Fibroblast of lung (primary cell): ENCODE measurements around the gene GIGYF1. TPM values are rescaled to one million over a fixed set of nuclear protein-coding genes. Genes with fewer than 3 reads are reported as not detected.

ENCODE experiments used
- DNase-seq, 2 donors: peaks; one replicate each; pipeline versions ENCODE4 v3.0.0 to v3.0.0-alpha.2; 2010; ENCODE audit warnings: low read depth in 2 of 2
- H2AFZ ChIP-seq: 2 replicates; pipeline ENCODE4 v1.5.1; 2012; ENCODE audit warnings: low read length, control low read depth, inconsistent platforms
- H3K27ac ChIP-seq: 2 replicates; pipeline ENCODE4 v1.5.1; 2011; ENCODE audit warnings: low read length, control low read depth; ENCODE audit not compliant: insufficient read depth
- H3K27me3 ChIP-seq: 2 replicates; pipeline ENCODE4 v1.5.1; 2011; ENCODE audit warnings: mild to moderate bottlenecking, low read length; ENCODE audit not compliant: control insufficient read depth, insufficient read depth
- H3K36me3 ChIP-seq: 2 replicates; pipeline ENCODE4 v1.5.1; 2011; ENCODE audit warnings: low read length; ENCODE audit not compliant: control insufficient read depth, insufficient read depth
- H3K4me1 ChIP-seq: 2 replicates; pipeline ENCODE4 v1.5.1; 2011; ENCODE audit warnings: low read length; ENCODE audit not compliant: control insufficient read depth, insufficient read depth; ENCODE audit errors: extremely low read depth
- H3K4me2 ChIP-seq: 2 replicates; pipeline ENCODE4 v1.5.1; 2011; ENCODE audit warnings: low read length, control low read depth; ENCODE audit not compliant: insufficient read depth; ENCODE audit errors: extremely low read depth
- H3K4me3 ChIP-seq, 4 experiments: fragments of 200-600 bp in 1 of 4; sonication (generic) in 1 of 4; replicated peaks in 1 of 4; 2 replicates each; pipeline ENCODE4 v1.5.1; 2011 to 2016; ENCODE audit warnings: low read length in 4 of 4, low read depth in 3 of 4, mild to moderate bottlenecking in 3 of 4, control low read depth in 2 of 4, inconsistent platforms in 1 of 4, mixed read lengths in 1 of 4; ENCODE audit not compliant: insufficient read depth in 1 of 4; ENCODE audit errors: control extremely low read depth in 1 of 4
- H3K79me2 ChIP-seq: 2 replicates; pipeline ENCODE4 v1.5.1; 2012; ENCODE audit warnings: mild to moderate bottlenecking, low read length, inconsistent platforms; ENCODE audit not compliant: control insufficient read depth, insufficient read depth
- H3K9ac ChIP-seq: 2 replicates; pipeline ENCODE4 v1.5.1; 2011; ENCODE audit warnings: mild to moderate bottlenecking, low read length, control low read depth; ENCODE audit not compliant: insufficient read depth
- H3K9me3 ChIP-seq: 2 replicates; pipeline ENCODE4 v1.5.1; 2012; ENCODE audit warnings: low read depth, low read length; ENCODE audit not compliant: control insufficient read depth, insufficient read depth
- H4K20me1 ChIP-seq: 2 replicates; pipeline ENCODE4 v1.5.1; 2011; ENCODE audit warnings: low read length; ENCODE audit not compliant: control insufficient read depth, insufficient read depth; ENCODE audit errors: extremely low read depth
- EZH2 ChIP-seq: IDR thresholded peaks from 2 replicates; pipeline ENCODE4 v1.5.1; 2012; ENCODE audit warnings: low read length, control low read depth, mild to moderate bottlenecking; ENCODE audit errors: missing control alignments
- polyA plus RNA-seq, 2 donors: library from polyadenylated mRNA; depleted of rRNA in 1 of 2; stranded (reverse) in 1 of 2; unstranded in 1 of 2; fragments of >200 nt; gene quantifications; 2 replicates each; pipeline ENCODE4 v1.2.1, GENCODE V29; 2011 to 2012; ENCODE audit warnings: missing spikeins in 1 of 2
- total RNA-seq: library from RNA; depleted of rRNA; stranded (reverse); fragments of >200 nt; gene quantifications from 2 replicates; pipeline ENCODE4 v1.2.1, GENCODE V29; 2014
- TF ChIP-seq, protein P1 (sequence below), 2 donors: IDR thresholded peaks in 1 of 2; conservative IDR thresholded peaks in 1 of 2; 1 replicate in 1 of 2; 2 replicates in 1 of 2; pipeline ENCODE4 v1.5.1; 2011 to 2012; ENCODE audit warnings: low read length in 2 of 2, control low read depth in 1 of 2, inconsistent platforms in 1 of 2, low read depth in 1 of 2, mild to moderate bottlenecking in 1 of 2

The GIGYF1 gene
- total and polyA plus RNA-seq, 2 donors (not counting 1 experiment from before 2014, with no cell fraction given) = 3.8 to 15.9 TPM

DNA sequence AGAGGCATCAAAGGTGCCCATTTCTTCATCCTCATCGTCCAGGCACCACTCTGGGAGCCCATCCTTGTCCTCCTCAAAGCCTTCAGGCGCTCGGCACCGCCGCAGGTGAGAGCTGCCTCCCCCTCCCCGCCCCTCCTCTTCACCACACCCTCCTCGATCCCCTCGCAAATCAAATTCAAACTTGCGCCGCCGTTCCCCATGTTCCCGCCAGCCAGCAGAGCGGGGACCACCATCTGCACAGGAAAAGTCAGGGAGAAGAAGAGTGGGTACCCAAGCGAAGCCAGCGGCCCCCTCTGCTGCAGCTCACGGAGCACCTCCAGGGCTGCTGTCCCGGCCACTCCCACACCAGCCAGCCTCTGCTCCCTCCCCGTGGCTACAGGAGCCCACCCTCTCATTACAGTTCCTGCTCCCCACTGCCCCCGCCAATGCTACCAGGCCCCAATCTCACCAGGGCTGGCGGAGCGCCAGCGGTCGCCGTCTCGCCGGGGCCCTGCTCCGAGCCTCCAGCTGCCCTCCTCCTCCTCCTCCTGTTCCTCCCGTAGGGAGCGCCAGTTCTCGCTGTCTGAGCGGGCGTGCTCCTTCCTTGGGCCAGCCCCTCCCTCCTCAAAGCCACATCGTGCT, 7.7 kb downstream of the GIGYF1 start:
- no peaks in the 10 kb centered on the region for H3K9me3 ChIP-seq
- no peak overlapping the region for H3K9ac ChIP-seq
- H3K4me1 ChIP-seq = peaks cover 8% of the 10 kb centered on the region
- H3K4me2 ChIP-seq = no peak overlapping the region
- TF ChIP-seq, protein P1, sequence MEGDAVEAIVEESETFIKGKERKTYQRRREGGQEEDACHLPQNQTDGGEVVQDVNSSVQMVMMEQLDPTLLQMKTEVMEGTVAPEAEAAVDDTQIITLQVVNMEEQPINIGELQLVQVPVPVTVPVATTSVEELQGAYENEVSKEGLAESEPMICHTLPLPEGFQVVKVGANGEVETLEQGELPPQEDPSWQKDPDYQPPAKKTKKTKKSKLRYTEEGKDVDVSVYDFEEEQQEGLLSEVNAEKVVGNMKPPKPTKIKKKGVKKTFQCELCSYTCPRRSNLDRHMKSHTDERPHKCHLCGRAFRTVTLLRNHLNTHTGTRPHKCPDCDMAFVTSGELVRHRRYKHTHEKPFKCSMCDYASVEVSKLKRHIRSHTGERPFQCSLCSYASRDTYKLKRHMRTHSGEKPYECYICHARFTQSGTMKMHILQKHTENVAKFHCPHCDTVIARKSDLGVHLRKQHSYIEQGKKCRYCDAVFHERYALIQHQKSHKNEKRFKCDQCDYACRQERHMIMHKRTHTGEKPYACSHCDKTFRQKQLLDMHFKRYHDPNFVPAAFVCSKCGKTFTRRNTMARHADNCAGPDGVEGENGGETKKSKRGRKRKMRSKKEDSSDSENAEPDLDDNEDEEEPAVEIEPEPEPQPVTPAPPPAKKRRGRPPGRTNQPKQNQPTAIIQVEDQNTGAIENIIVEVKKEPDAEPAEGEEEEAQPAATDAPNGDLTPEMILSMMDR (conservative IDR thresholded peaks at IDR 0.05 in 1 of 2, IDR thresholded peaks at IDR 0.05 in 1 of 2; ENCODE audit: low read depth in 1 of 2, low read length in 2 of 2) = no peak
- no peak for TF ChIP-seq EZH2
- H3K4me3 ChIP-seq = no peak overlapping the region
- no peak overlapping the region for H3K27ac ChIP-seq
- H4K20me1 ChIP-seq = no peaks in the 10 kb centered on the region
- peaks cover 29% of the 10 kb centered on the region for H3K79me2 ChIP-seq
- no peak for DNase-seq
- no peaks in the 10 kb centered on the region for H3K27me3 ChIP-seq
- H3K36me3 ChIP-seq = peaks cover 45% of the 10 kb centered on the region
- no peak overlapping the region for H2AFZ ChIP-seq

DNA sequence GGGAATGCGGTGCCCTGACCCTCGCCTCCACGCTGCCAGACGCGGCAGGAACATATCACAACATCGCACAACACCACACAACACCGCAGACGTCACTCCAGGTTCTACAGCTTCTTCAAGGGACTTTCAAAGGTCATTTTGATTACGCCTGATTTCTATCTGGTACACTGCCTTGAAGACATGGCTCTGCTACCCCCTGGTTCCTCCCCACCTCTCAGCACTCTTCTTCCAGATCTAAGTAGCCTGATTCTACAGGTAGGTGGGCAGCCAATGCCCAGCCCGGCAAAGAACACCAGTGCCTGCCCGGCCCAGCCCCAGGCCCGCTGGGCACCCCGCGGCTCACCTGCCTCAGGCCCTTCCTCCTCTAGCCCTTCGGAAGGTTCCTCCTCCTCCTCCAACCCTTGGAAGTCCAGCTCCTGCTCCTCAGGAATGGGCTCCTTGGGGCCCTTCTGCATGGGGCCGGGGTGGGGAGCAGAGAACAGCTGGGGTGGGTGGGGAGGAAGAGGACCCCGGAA, 8.4 kb downstream of the GIGYF1 start:
- no peak overlapping the region for H3K9ac ChIP-seq
- H3K4me2 ChIP-seq = no peak overlapping the region
- no peak overlapping the region for H3K4me3 ChIP-seq
- no peak for DNase-seq
- H3K36me3 ChIP-seq = peaks cover 46% of the 10 kb centered on the region
- H3K79me2 ChIP-seq = peaks cover 23% of the 10 kb centered on the region
- no peaks in the 10 kb centered on the region for H4K20me1 ChIP-seq
- H3K9me3 ChIP-seq = no peaks in the 10 kb centered on the region
- TF ChIP-seq EZH2 = no peak
- TF ChIP-seq, protein P1 (conservative IDR thresholded peaks at IDR 0.05 in 1 of 2, IDR thresholded peaks at IDR 0.05 in 1 of 2; ENCODE audit: low read depth in 1 of 2, low read length in 2 of 2) = no peak
- H3K4me1 ChIP-seq = peaks cover 8% of the 10 kb centered on the region
- no peak overlapping the region for H3K27ac ChIP-seq
- H2AFZ ChIP-seq = no peak overlapping the region
- no peaks in the 10 kb centered on the region for H3K27me3 ChIP-seq

DNA sequence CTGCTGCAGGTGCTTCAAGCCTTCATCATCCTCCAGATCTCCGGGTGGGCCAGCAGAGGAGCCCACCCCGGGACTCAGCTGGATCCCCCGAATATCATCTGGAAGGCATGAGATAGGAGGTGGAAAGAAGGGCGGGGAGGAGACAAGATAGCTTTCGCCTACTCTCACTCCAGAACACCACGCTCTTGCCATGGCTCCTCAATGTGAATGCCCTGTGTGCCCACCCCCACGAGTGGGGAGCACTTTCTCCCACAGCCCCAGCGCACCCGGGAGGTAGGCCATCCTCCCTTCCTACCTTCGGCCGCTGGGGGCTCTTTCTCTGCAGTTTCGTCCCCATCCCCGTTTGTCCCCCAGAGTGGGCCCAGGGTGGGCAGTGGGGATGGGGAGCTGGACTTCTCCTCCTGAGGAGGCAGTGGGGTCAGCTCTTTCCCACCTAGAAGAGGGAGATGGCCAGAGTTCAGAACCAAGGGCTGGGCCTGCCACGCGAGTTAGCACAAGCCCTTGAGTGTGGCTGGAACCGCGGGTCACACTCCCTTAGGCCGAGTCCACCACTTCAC, 8.9 kb downstream of the GIGYF1 start:
- no peak for TF ChIP-seq EZH2
- TF ChIP-seq, protein P1 (conservative IDR thresholded peaks at IDR 0.05 in 1 of 2, IDR thresholded peaks at IDR 0.05 in 1 of 2; ENCODE audit: low read depth in 1 of 2, low read length in 2 of 2) = no peak
- no peaks in the 10 kb centered on the region for H3K9me3 ChIP-seq
- no peak overlapping the region for H2AFZ ChIP-seq
- no peak for DNase-seq
- peaks cover 46% of the 10 kb centered on the region for H3K36me3 ChIP-seq
- H3K27ac ChIP-seq = no peak overlapping the region
- peaks cover 12% of the 10 kb centered on the region for H3K4me1 ChIP-seq
- H3K79me2 ChIP-seq = peaks cover 19% of the 10 kb centered on the region
- no peaks in the 10 kb centered on the region for H3K27me3 ChIP-seq
- H3K9ac ChIP-seq = no peak overlapping the region
- H4K20me1 ChIP-seq = no peaks in the 10 kb centered on the region
- no peak overlapping the region for H3K4me2 ChIP-seq
- no peak overlapping the region for H3K4me3 ChIP-seq
